ENCODE measurements around the gene FAM43A.

The FAM43A gene

DNA sequence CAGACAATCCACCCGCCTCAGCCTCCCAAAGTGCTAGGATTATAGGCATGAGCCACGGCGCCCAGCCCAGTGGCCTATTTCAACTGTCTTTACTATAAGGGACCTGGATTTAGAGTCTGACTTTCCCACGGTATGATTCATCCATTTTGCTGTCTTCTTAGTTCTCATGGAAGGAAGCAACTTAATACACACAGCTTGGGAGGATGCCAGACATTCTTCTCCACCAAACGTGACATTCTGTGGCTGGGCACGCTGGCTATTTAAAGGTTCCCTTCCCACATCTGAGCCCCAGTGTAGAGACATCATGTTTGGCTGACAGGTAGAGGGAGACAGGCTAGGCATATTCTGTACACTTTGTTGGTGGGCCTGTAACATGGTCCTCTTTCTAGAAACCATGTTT, 26.2 kb downstream of the FAM43A start:
- DNase-seq = no peak

GRCh38 chr3:194713299-194714136, 27.8 kb downstream of the FAM43A start:
- no peak for DNase-seq

GRCh38 chr3:194714137-194714455, 28.4 kb downstream of the FAM43A start:
- DNase-seq = no peak

- no peak for DNase-seq
Observed at GRCh38 chr3:194714564-194714963, 28.9 kb downstream of the FAM43A start.

- DNase-seq = no peak
Observed at GRCh38 chr3:194715022-194715800, 29.5 kb downstream of the FAM43A start.

- DNase-seq = no peak
Observed at GRCh38 chr3:194718079-194718478, 32.4 kb downstream of the FAM43A start.

- DNase-seq = no peak
Observed at GRCh38 chr3:194720048-194720447, 34.4 kb downstream of the FAM43A start.

DNA sequence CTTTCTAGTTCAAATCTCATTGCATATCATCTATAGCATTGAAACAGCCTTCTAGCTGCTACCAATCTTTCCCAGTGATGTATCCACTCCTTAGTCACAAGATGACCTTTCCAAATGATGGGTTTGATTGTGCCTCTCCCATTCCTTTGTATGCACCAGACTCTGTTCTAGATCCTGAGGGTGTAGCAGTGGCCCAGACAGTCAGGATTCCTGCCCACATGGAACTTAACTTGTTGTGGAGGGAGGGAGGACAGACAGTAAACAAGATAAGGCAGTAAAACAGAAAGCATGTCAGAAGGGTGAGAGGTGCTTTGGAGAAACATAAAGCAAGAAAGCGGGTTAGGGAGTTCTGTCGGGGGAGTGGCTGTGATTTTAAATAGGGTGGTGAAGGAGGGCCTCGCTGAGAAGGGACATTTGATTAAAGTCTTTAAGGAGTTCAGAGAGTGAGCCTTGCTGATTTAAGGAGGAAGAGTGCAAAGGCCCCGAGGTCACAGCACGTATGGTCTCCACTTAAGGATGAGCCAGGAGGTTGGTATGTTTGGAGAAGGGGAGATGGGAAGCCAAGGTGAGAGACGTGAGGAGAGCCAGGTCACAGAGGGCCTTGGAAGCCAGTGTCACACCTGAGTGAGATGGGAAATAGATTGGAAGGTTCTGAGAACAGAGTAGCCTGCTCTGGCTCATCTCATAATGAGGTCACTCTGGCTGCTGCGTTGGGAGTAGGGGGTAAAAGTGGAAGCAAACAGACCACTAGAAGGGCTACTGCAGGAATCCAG, 38.3 kb downstream of the FAM43A start:
- DNase-seq = no peak

DNA sequence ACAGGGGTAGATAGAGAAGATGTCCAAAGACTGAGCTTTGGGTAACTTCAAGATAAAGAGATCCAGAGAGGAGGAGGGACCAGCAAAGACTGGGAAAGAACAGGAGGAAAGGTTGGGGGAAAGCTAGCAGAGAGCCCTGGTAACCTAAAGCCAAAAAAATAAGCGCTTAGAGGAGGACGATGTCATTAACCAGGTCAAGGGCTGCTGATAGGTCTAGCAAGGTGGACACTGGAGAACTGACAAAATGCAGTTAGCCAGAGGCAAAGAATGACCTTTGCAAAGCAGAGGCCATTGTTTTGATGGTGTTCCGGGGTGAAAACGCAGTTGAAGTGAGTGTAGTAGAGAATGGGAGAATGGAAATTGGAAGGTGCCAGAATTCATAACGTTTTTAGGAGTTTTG, 39.7 kb downstream of the FAM43A start:
- no peak for DNase-seq

GRCh38 chr3:194727435-194728128, 41.9 kb downstream of the FAM43A start:
- DNase-seq = no peak

DNA sequence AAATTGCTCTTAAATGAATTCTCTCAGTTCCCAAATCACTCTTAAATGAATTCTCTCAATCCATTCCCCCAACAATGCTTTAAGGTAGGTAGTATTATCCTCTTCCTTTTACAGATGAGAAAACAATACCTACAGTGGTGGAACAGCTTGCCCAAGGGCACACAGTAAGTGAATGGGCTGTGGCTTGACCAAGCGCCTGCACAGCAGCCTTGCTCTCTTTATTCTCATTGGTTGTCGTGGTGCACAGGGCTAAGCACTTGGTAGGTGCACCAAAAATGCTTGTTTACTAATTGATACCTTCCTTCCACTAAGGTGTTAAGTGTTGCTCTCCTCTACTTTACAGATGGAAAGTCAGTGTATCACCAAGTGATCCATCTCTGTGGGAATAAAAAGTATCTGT, 43.3 kb downstream of the FAM43A start:
- DNase-seq = no peak

DNA sequence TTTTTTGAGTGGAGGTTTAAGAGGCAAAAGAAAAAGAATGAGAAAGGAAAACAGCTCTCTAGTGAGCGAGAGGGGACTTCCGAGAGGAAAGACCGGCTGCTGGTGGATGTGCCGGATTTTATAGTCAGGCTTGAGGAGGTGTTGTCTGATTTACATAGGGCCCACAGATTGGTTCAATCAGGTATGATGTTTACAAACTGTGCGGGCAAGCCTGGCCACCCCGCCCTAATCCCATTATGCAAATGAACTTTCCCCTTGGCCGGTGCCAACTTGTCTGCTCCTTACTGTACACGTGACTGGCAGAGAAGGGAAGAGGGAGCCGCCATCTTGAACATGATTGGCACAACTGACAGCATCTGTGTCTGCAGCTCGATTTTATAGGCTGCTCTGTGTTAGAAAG, 44.7 kb downstream of the FAM43A start:
- DNase-seq = no peak

GRCh38 chr3:194731506-194732073, 45.9 kb downstream of the FAM43A start:
- no peak for DNase-seq

GRCh38 chr3:194732617-194733016, 46.9 kb downstream of the FAM43A start:
- DNase-seq = no peak

GRCh38 chr3:194736277-194736895, 50.7 kb downstream of the FAM43A start:
- DNase-seq = no peak

- DNase-seq = no peak
Observed at GRCh38 chr3:194736896-194737600, 51.4 kb downstream of the FAM43A start.

Data from effector CD8-positive, alpha-beta T cell (primary cell).